ENCODE results near the gene DCLK1.

- TF ChIP-seq CTCF (IDR thresholded peaks at IDR 0.05) (no peak), EP300 (IDR thresholded peaks at IDR 0.05) (no peak), POLR2A (IDR thresholded peaks at IDR 0.05) (no peak)
Measured at GRCh38 chr13:36132376-36132775, 1.2 kb upstream of the DCLK1 start.

Measured in tibial nerve (tissue), 4 donors.